ENCODE data around the gene MLLT3. TPM values are rescaled to one million over a fixed set of nuclear protein-coding genes. Genes with fewer than 3 reads are reported as not detected.

Gene MLLT3
- total RNA-seq, 1 donor from 2014 or later, result 8.8 TPM

GRCh38 chr9:20582150-20582549 lies 40.1 kb downstream of the MLLT3 start:
- intact Hi-C loops (cut with DNase I), result no loop called here
- H3K27ac ChIP-seq, result no peak overlapping the region
- no peaks in the 10 kb centered on the region for H3K9me3 ChIP-seq
- H3K27me3 ChIP-seq, result no peaks in the 10 kb centered on the region
- no peaks in the 10 kb centered on the region for H3K36me3 ChIP-seq
- no peaks in the 10 kb centered on the region for H3K4me1 ChIP-seq
- no peak overlapping the region for H3K4me3 ChIP-seq
- DNase-seq (ENCODE audit: extremely low spot score in 2 of 2), result no peak
- TF ChIP-seq POLR2A (IDR thresholded peaks at IDR 0.05), result no peak
- TF ChIP-seq POLR2AphosphoS5 (IDR thresholded peaks at IDR 0.05; ENCODE audit: insufficient read depth in 1 of 2, low read depth in 1 of 2), result no peak
- TF ChIP-seq CTCF (IDR thresholded peaks at IDR 0.05), result no peak

- TF ChIP-seq CTCF (IDR thresholded peaks at IDR 0.05) (no peak), POLR2AphosphoS5 (IDR thresholded peaks at IDR 0.05; ENCODE audit: insufficient read depth in 1 of 2, low read depth in 1 of 2) (no peak), POLR2A (IDR thresholded peaks at IDR 0.05) (no peak)
- no peak overlapping the region for H3K4me3 ChIP-seq
- H3K36me3 ChIP-seq, result no peaks in the 10 kb centered on the region
- no peak for DNase-seq (ENCODE audit: extremely low spot score in 2 of 2)
- H3K27me3 ChIP-seq, result no peaks in the 10 kb centered on the region
- no peaks in the 10 kb centered on the region for H3K9me3 ChIP-seq
- H3K27ac ChIP-seq, result no peak overlapping the region
- intact Hi-C loops (cut with DNase I), result no loop called here
- H3K4me1 ChIP-seq, result no peaks in the 10 kb centered on the region
Observed at GRCh38 chr9:20580673-20581072, 41.6 kb downstream of the MLLT3 start.

- intact Hi-C loops (cut with DNase I), result no loop called here
- H3K36me3 ChIP-seq, result no peaks in the 10 kb centered on the region
Observed at GRCh38 chr9:20579524-20580314, 42.6 kb downstream of the MLLT3 start.

GRCh38 chr9:20573023-20573422 lies 49.3 kb downstream of the MLLT3 start:
- Histone ChIP-seq H3K4me1 (peaks cover 19% of the 10 kb centered on the region), H3K4me3 (no peak overlapping the region), H3K27ac (no peak overlapping the region), H3K36me3 (no peaks in the 10 kb centered on the region), H3K27me3 (no peaks in the 10 kb centered on the region), H3K9me3 (no peaks in the 10 kb centered on the region)
- DNase-seq (ENCODE audit: extremely low spot score in 2 of 2), result no peak
- TF ChIP-seq POLR2A (IDR thresholded peaks at IDR 0.05) (no peak), POLR2AphosphoS5 (IDR thresholded peaks at IDR 0.05; ENCODE audit: insufficient read depth in 1 of 2, low read depth in 1 of 2) (no peak), CTCF (IDR thresholded peaks at IDR 0.05) (no peak)
- intact Hi-C loops (cut with DNase I), result no loop called here

More at GRCh38 chr9:20579524-20580314, 42.6 kb downstream of the MLLT3 start:
- TF ChIP-seq POLR2A (IDR thresholded peaks at IDR 0.05), result no peak
- no peak for TF ChIP-seq CTCF (IDR thresholded peaks at IDR 0.05)
- TF ChIP-seq POLR2AphosphoS5 (IDR thresholded peaks at IDR 0.05; ENCODE audit: insufficient read depth in 1 of 2, low read depth in 1 of 2), result no peak
- no peaks in the 10 kb centered on the region for H3K4me1 ChIP-seq
- no peak overlapping the region for H3K4me3 ChIP-seq
- no peaks in the 10 kb centered on the region for H3K27me3 ChIP-seq
- H3K27ac ChIP-seq, result no peak overlapping the region
- no peak for DNase-seq (ENCODE audit: extremely low spot score in 2 of 2)
- H3K9me3 ChIP-seq, result no peaks in the 10 kb centered on the region

- DNase-seq (ENCODE audit: extremely low spot score in 2 of 2), result no peak
- Histone ChIP-seq H3K36me3 (no peaks in the 10 kb centered on the region), H3K4me3 (no peak overlapping the region), H3K9me3 (no peaks in the 10 kb centered on the region), H3K27me3 (no peaks in the 10 kb centered on the region), H3K27ac (no peak overlapping the region), H3K4me1 (peaks cover 19% of the 10 kb centered on the region)
- TF ChIP-seq CTCF (IDR thresholded peaks at IDR 0.05) (no peak), POLR2AphosphoS5 (IDR thresholded peaks at IDR 0.05; ENCODE audit: insufficient read depth in 1 of 2, low read depth in 1 of 2) (no peak), POLR2A (IDR thresholded peaks at IDR 0.05) (no peak)
- intact Hi-C loops (cut with DNase I), result no loop called here
Observed at GRCh38 chr9:20570756-20571155, 51.5 kb downstream of the MLLT3 start.

Measured in vagina (tissue), 2 donors.